Natural killer cell (primary cell): ENCODE results near the gene DUSP12. TPM values are rescaled to one million over a fixed set of nuclear protein-coding genes. Genes with fewer than 3 reads are reported as not detected.

Experiments used
- ATAC-seq, 3 donors: fragments of 150-1000 bp in 2 of 3; fragments of 200-7000 bp in 1 of 3; cut with Tn5 transposase; 1 replicate in 1 of 3; 2 replicates in 2 of 3; pipeline ENCODE4 v1.10.0; 2021; ENCODE audit warnings: mild to moderate bottlenecking in 2 of 3, moderate library complexity in 2 of 3
- DNase-seq, 2 donors: peaks; one replicate each; pipeline versions ENCODE4 v3.0.0 to v3.0.0-alpha.2; 2013 to 2021; ENCODE audit warnings: mixed read lengths in 1 of 2
- H3K27ac ChIP-seq: one replicate; pipeline ENCODE4 v1.5.1; 2013; ENCODE audit warnings: mild to moderate bottlenecking, low read length
- H3K27me3 ChIP-seq: one replicate; pipeline ENCODE4 v1.6.1; 2013; ENCODE audit warnings: low read length; ENCODE audit not compliant: control insufficient read depth, insufficient read depth
- H3K36me3 ChIP-seq: one replicate; pipeline ENCODE4 v1.6.1; 2013; ENCODE audit warnings: low read length; ENCODE audit not compliant: control insufficient read depth, insufficient read depth
- H3K4me1 ChIP-seq: one replicate; pipeline ENCODE4 v1.6.1; 2013; ENCODE audit warnings: low read length; ENCODE audit not compliant: control insufficient read depth, insufficient read depth
- H3K4me3 ChIP-seq: one replicate; pipeline ENCODE4 v1.5.1; 2013; ENCODE audit warnings: low read length
- H3K9me3 ChIP-seq: one replicate; pipeline ENCODE4 v1.6.1; 2013; ENCODE audit warnings: low read length; ENCODE audit not compliant: control insufficient read depth, insufficient read depth
- H3K27ac Mint-ChIP-seq, 2 donors: one replicate each; pipeline ENCODE4 v1.8.0; 2022; ENCODE audit warnings: mild to moderate bottlenecking in 2 of 2, mixed read lengths in 2 of 2, moderate library complexity in 1 of 2
- H3K27me3 Mint-ChIP-seq, 2 donors: one replicate each; pipeline ENCODE4 v1.8.0; 2022; ENCODE audit warnings: low read depth in 2 of 2, mixed read lengths in 2 of 2
- H3K36me3 Mint-ChIP-seq: one replicate; pipeline ENCODE4 v1.8.0; 2022; ENCODE audit warnings: mixed read lengths
- H3K4me1 Mint-ChIP-seq, 2 donors: one replicate each; pipeline ENCODE4 v1.8.0; 2022; ENCODE audit warnings: mixed read lengths in 2 of 2
- H3K4me3 Mint-ChIP-seq: one replicate; pipeline ENCODE4 v1.8.0; 2022; ENCODE audit warnings: mild to moderate bottlenecking, moderate library complexity, mixed read lengths
- H3K9me3 Mint-ChIP-seq, 2 donors: one replicate each; pipeline ENCODE4 v1.8.0; 2022; ENCODE audit warnings: mixed read lengths in 2 of 2
- CTCF ChIP-seq: fragments of 200-600 bp; IDR thresholded peaks from one replicate; pipeline ENCODE4 v1.8.0; 2022; ENCODE audit warnings: antibody characterized with exemption
- WGBS: methylation state at CpG from one replicate; pipeline ENCODE4 v1.1.7; 2013; ENCODE audit warnings: missing lambda C conversion rate; ENCODE audit not compliant: insufficient coverage; 5-methylcytosine and 5-hydroxymethylcytosine counted together
- intact Hi-C: fragments of 100-400 bp; cut with micrococcal nuclease; formaldehyde crosslinking; loops from one replicate; pipeline ENCODE4 v1.14.2; 2022
- total RNA-seq, 4 donors: library from RNA; stranded (reverse); fragments of 120-200 nt in 1 of 4; gene quantifications; one replicate each; pipeline versions ENCODE4 v1.2.3 to v1.2.4, GENCODE V29; 2013 to 2022

The DUSP12 gene
- total RNA-seq, 3 donors from 2014 or later (not counting 1 experiment from before 2014, with no cell fraction given) = 26.9 to 31.7 (median 28.5) TPM

DNA sequence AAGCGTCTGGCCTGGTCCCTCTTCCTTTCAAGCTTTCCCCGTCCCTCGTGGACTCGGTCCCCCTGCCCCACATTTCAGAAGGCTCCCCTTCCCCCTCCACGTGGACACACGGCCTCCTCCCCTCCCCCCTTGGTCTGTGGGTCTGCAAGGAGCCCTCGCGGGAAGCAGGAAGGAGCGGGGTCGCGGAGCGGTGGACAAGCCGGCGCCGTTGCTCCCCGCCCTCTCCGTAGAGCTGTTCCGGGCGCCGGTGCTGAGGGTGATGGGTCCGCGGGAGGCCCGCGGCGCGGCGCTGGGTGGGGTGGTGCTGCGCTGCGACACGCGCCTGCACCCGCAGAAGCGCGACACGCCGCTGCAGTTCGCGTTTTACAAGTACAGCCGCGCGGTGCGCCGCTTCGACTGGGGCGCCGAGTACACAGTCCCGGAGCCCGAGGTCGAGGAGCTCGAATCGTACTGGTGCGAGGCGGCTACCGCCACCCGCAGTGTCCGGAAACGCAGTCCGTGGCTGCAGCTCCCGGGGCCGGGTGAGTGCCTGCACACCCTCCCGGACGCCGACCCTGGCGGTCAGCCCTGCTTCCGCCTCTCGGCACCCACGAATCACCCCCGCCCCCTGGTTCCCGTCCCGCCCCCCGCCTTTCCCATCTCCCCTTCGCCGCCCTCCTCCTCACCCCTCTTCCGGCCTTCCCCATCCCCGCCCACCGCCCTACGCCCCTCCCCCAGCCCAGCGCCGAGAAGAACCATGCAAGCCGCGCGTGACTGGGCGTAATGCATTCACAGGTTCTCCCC lies 22.9 kb upstream of the DUSP12 start:
- Mint-ChIP-seq H3K4me1 (peaks cover 65 to 83% of the 10 kb centered on the region in 2 donors), H3K9me3 (no peaks in the 10 kb centered on the region), H3K4me3 (peak overlapping the region; percentile 100), H3K36me3 (no peaks in the 10 kb centered on the region), H3K27me3 (no peaks in the 10 kb centered on the region), H3K27ac (peak overlapping the region; percentile 98)
- Histone ChIP-seq H3K4me1 (peaks cover 51% of the 10 kb centered on the region), H3K9me3 (no peaks in the 10 kb centered on the region), H3K27me3 (no peaks in the 10 kb centered on the region), H3K27ac (peak overlapping the region; percentile 79), H3K4me3 (peak overlapping the region; percentile 63), H3K36me3 (no peaks in the 10 kb centered on the region)
- peak; percentile 65 to 79 (median 70) for ATAC-seq
- no peak for TF ChIP-seq CTCF
- WGBS = under 1% methylated on average over 80 of the region's 83 CpGs
- intact Hi-C loops = loop anchor here (1.0 to 10.0 kb wide), 2 partner anchors 12 to 182 kb away; partner anchors contain the start of gene FCGR3A
- DNase-seq = peak; percentile 76 to 85

DNA sequence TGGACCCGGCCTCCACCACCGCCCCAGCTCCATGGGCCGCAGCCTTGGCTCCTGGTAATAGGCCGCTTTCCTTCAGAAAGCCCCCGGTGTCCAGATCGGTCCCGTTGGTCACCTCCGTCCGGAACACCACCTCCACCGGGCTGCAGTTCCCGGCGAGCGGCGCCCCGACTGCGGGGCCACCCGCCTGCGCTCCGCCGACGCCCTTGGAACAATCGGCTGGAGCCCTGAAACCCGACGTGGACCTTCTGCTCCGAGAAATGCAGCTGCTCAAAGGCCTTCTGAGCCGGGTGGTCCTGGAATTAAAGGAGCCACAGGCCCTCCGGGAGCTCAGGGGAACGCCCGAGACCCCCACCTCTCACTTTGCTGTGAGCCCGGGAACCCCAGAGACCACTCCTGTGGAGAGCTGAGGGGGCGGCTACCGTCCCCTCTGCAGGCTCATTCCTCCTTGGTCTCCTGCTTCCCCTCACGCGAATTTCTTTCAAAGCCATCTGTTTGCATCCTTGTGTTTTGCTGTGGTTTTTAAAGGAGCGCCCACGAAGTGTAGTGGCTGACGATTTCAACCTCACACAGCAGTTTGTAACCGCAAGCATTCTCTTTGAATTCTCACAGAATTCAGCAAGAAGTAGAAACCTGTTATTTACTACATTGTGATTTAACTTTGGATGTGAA lies 22.2 kb upstream of the DUSP12 start:
- Mint-ChIP-seq H3K27me3 (no peaks in the 10 kb centered on the region), H3K27ac (peak overlapping the region; percentile 98), H3K4me3 (peak overlapping the region; percentile 100), H3K4me1 (peaks cover 64 to 77% of the 10 kb centered on the region in 2 donors), H3K36me3 (no peaks in the 10 kb centered on the region), H3K9me3 (no peaks in the 10 kb centered on the region)
- H3K36me3 ChIP-seq = no peaks in the 10 kb centered on the region
- no peaks in the 10 kb centered on the region for H3K27me3 ChIP-seq
- under 1% methylated on average over 38 of the region's 38 CpGs for WGBS
- intact Hi-C loops = loop anchor here (1.0 to 10.0 kb wide), 2 partner anchors 11 to 183 kb away; partner anchors contain the start of gene FCGR3A
- peak overlapping the region; percentile 79 for H3K27ac ChIP-seq
- DNase-seq (peak; percentile 40 to 82), ATAC-seq (peak; percentile 3 to 17 (median 9))
- H3K9me3 ChIP-seq = no peaks in the 10 kb centered on the region
- peaks cover 46% of the 10 kb centered on the region for H3K4me1 ChIP-seq
- H3K4me3 ChIP-seq = peak overlapping the region; percentile 63
- TF ChIP-seq CTCF = no peak

DNA sequence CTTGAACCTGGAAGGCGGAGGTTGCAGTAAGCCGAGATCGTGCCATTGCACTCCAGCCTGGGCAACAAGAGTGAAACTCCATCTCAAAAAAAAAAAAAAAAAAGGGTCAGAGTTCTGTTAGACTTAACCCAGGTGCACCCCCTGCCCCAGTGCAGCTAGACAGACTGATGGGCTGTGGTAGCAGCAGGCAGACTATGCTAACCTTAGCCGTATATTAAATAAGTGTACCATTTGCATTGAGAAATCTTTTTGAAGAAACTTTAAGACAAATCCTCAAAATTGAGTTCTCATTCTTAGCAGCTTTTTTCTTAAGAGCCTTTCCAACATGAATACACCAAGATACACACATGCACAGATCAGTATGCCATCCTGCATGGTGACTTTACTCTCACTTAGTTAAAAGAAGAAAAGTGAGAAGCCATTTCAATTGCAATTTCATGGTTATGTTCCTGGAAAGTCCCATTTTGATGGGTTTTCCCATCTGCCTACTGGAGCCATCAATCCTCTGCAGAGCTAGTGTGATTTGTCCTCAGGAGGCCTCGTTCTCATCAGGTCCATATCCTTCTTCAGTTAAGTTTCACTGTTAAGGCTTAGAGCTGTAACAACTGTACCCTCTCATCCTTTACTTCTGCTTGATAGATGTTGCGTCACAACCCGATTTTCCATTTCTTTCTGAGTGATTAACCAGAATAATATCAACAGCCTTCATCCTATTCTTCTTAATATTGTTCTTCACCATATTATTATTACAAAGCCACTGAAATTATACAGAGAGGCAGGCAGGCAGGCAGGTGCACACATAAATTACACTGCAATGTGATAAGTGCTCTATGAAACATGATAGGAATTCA lies 21.0 kb upstream of the DUSP12 start:
- Histone ChIP-seq H3K4me1 (peaks cover 44% of the 10 kb centered on the region), H3K4me3 (no peak overlapping the region), H3K27me3 (no peaks in the 10 kb centered on the region), H3K27ac (no peak overlapping the region), H3K9me3 (no peaks in the 10 kb centered on the region), H3K36me3 (no peaks in the 10 kb centered on the region)
- no peaks in the 10 kb centered on the region for H3K9me3 Mint-ChIP-seq
- peak in 1 of 2 donors; percentile 39 for DNase-seq
- H3K27ac Mint-ChIP-seq = peak overlapping the region; percentile 98
- H3K4me3 Mint-ChIP-seq = peak overlapping the region; percentile 100
- intact Hi-C loops = loop anchor here (10.0 kb wide), 1 partner anchor 184 kb away; the partner anchor contains the start of gene FCGR3A
- H3K27me3 Mint-ChIP-seq = no peaks in the 10 kb centered on the region
- peaks cover 64 to 65% of the 10 kb centered on the region in 2 donors for H3K4me1 Mint-ChIP-seq
- no peaks in the 10 kb centered on the region for H3K36me3 Mint-ChIP-seq
- no peak for ATAC-seq
- no peak for TF ChIP-seq CTCF
- 70% methylated on average over 4 of the region's 7 CpGs for WGBS
